IPS DF 19.7 (cell line): ENCODE results near the gene KCNJ12.
"Not testable (repeated sequence)": the region's sequence is repeated elsewhere in the genome, so short reads cannot be mapped to it uniquely, and the experiment has no call there.

Source experiments
- DNase-seq: peaks from one replicate; pipeline ENCODE4 v3.0.0-alpha.2; 2013; ENCODE audit warnings: low read depth, low spot score

The KCNJ12 gene

DNA sequence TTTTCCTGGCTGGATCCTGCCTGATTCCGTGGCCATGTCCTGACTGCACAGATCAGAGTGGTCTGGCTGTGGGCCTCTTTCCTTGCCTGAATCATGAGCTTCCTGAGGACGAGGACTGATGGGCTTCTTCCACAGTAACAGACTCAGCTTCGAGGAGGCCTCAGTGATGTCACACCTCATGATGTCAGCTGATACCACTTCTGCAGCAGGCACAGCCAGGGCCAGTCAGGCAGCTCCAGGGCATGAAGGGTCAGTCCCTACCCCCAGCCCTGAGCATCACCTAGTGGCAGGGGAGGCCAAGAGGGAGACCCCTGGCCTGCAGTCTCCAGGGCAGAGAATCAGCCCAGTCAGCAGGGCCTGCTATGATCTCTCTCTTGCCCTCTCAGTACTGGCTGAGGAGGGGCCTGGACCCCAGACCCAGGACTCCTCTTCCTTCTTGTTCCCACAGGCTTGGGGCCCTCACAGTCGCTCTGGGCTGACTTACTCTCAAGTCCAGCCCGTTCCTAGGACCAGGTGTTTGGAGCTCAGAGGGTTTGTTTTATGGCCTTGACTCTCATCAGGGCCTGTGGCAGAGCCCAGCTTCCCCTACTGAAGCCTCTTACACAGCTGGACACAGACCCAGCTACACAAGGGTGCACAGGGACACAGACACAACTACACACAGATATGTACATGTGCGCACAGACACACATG is 26.7 kb upstream of the KCNJ12 start:
- not testable (repeated sequence) for DNase-seq

DNA sequence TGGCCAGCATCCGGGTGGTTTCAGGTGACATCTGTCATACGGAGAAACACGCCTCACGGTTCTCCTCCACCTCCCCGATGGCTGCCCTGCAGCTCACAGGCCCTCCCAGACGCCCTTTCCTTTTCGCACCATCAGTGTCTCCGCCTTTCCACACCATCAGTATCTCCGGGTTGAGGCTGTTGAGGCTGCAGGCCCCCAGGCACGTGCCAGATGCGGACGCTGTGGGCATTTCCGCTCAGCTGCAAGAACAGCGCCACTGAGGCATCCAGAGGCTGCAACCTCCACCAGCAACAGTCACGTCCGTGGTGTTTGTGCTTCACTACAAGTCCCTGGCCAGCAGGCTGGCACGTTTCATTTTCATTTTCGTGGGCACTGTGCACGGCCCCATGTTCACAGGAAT is 25.7 kb upstream of the KCNJ12 start:
- not testable (repeated sequence) for DNase-seq

DNA sequence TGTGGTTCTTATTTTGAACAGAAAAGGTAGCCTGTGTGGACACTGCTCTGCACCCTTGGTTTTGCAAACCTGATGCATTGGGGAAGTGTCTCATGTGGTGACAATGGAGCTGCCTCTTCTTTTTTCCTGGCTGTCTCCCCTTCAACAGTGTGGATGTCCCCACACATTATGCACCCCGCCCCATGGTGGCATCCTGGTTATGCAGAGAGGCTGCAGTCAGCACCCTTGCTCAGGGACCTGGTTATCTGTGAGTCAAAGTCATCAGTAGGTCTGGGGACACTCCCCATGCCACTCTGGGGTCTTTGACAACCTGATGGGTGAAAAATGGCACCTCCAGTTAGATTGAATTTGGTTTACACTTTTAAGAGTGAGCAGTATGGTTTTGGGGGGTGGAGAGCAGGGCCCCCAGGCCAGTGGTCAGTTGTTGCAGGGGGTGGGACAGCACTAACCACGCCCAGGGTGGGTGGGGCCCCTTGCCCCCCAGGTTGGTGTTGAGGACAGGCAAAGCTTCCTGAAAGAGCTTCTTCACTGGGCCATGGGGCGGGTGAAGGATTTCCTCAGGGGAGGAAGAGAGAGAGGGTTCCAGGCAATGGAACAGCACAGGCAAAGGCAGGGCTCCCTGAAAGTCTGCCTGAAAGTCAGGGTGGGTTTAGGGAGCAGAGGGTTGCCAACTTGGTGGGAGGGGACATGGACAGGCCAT is 24.6 kb upstream of the KCNJ12 start:
- no peak for DNase-seq

DNA sequence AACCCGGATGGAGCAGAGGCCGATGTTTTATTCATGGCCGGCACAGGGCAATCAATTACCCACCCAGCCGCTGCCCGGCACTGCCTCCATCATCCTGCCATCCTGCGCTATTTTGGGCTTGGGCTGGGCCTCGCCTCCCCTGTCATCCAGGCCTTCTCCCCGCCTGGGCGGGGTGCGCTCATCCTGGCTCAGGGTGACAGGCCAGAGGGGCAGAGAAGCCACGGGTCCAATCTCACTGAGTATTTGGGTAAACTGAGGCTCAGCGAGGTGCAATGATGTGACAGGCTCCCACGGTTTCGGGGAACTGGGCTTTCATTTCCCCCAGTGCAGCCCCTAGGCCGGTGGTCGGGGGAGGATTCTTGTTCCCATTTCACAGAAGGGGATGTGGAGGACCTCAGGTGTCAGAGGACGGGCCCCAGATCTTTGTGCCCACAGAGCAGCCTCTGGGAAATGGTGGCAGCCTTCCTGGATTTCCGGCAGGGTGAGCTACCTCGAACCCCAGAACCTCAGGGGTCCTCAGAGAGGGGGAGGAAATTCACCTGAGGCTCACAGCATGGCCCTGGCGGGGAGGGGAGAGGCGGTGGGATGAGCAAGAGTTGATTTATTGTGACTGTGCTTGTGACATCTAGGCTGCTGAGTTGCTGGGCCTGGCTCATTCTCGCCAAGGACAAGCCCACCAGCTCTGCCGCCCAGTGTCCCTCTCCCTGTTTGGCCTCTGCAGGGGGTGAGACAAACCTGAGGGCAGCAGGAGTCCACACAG is 23.8 kb upstream of the KCNJ12 start:
- DNase-seq, result no peak

DNA sequence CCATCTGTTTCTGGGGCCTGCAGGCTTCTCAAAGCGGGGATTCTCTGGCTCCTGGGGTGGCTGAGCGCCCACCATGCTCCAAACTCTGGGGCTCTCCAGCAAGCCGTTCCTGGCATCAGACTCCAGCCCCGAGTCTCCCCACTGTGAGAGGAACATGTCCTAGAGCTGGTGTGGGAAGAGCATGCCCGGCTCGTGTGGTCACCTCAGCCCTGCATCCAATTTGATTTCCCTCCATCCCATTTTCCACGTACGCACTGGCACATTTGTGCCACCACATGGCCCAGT is 23.2 kb upstream of the KCNJ12 start:
- DNase-seq, result no peak

DNA sequence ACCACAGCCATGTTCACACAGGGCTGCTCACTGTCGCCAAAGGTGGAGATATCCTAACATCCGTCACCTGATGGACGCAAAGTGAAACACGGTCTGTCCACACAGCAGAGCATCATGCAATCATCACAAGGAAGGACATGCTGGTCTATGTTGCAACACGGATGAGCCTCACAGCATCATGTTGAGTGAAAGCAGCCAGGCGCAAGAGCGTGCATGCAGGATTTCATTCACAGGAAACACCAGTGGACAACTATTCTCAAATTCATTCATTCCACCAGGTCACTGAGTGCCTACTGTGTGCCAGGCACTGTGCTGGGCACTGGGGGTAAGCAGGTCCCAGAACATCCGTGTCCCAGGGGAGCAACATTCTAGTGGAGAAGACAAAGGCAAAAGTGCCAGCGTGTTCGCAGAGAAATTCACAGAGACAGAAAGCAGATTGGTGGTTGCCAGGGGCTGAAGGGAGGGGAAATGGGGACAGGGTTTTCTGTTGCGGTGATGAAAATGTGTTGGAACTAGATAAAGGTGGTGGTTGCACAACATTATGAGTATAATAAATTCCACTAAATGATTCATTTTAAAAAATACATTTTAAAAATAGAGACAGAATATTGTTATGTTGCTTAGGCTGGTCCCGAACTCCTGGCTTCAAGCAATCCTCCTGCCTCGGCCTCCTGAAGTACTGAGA is 22.7 kb upstream of the KCNJ12 start:
- DNase-seq, result no peak

DNA sequence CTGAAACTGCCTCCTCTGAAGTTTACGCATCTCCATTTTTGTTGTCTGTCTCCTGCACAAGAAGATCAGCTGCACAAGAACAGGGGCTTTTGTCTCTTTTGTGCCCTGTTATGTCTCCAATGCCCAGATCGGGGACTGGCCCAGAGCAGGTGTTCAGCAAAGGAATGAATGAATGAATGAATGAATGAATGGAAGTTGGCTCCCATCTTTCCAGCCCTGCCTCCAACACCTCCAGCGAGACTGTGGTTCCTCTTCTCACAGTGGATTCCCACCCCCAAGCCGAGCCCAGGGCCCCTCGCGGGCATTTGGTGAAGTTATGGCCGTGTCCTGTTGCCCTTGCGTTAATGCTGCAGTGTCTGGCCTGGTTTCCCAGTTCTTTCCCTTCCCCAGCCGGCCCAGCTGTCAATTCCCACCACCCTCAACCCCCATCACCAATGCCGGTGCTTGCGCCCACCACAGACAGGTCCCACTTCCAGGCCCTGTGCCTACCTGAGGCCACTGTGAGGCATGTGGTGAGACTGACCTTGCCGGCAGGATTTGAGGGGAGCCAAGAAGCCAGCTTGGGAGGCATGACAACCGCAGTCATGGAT is 21.3 kb upstream of the KCNJ12 start:
- DNase-seq, result no peak

DNA sequence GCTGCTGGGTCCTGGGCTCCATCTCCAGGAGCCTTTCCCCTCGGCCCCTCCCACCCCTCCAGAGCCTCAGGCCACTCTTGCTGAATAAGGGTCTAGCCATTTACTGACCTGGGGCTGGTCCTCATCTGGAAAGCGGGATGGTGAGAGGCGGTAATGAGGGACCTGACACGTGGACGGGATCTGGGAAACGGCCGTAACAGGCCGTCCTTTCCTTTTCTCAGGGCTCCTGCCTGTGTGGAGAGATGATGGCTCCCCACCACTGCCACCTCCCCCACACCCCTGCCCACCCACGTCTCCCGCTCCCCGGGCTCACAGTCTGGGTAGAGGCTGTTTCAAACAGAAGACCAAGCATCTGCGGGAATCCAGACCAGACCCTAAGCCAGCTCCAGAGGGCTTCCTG is 20.6 kb upstream of the KCNJ12 start:
- DNase-seq, result no peak

DNA sequence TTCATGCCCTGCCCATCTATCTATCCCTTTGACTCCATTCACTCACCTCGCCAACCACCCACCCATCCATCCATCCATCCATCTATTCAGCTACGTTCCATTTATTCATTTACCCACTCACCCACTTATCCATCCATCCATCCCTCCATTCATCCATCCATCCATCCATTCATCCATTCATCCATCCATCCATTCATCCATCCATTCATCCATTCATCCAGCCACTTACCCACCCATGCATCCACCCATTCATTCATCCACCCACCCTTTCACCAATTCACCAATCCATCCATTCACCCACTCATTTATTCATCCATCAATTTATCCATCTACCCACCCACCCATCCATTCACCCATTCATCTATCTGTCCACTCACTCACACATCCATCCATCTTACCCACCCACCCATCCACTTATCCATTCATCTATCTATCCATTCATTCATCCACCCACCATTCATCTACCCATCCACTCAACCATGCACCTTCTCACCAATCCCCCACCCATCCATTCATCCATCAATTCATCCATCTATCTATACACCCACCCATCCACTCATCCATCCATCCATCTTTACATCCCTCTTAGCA is 19.5 kb upstream of the KCNJ12 start:
- DNase-seq, result no peak

DNA sequence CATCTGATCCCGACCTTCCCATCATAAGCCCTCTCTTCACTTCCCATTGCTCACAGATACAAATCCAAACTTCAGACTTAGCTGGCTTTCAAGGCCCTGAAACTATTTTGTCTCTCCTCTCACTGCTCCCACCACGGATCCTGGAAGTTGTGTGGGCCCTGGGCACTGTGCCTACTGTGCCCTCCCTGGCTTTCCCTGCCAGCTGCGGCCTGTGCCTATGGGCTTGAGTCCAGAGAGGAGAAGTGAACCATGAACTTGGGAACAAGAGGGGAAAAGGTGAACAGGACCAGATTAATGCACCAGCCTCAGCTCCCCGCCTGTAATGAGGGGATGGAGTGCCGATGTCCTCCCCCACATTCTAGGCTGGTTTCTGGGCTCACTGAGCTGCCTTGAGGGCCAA is 18.9 kb upstream of the KCNJ12 start:
- DNase-seq, result no peak

DNA sequence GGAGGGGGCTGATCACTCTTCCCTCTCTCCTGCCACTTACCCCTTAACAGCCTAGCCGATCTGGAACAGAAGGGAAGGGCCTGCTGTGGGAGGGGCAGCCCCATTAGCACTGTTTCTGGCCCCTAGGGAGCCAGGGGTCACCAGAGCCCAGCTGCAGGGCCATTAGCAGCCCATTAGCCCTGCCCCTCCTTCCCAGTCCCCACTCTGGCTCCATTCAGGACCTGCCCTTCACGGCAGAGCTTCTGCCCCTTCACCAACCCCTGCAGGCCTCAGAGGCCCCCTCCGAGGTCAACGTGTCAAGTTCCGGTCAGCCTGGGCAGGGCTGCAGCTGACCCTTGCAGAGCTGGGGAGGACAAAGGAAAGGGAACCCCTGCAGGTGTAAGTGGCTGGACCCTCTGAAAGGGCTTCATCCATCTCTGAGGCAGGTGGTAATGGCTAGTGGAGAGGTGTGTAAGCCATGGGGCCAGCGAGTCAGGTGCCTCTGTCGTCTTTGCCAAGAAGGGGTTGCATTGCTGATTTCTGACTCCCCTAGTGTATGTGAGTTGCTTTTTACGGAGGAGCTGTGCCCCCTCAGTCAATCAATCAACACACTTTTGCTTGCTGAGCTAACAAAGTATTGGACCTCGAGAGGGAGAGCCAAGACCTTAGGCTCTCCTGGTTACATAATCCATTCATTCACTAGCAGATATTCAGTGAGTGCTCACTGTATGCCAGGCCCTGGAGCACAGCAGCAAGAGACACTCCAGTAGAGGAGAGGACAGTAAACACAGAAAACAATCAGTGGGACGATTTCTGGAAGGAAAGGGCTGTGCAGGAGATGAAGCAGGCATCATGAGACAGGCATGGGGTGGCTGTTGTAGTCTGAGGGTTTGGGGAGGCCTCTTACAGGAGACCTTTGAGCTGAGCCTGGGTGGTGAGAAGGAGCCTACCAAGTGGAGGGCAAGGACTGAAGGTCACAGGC is 18.2 kb upstream of the KCNJ12 start:
- DNase-seq, result no peak

DNA sequence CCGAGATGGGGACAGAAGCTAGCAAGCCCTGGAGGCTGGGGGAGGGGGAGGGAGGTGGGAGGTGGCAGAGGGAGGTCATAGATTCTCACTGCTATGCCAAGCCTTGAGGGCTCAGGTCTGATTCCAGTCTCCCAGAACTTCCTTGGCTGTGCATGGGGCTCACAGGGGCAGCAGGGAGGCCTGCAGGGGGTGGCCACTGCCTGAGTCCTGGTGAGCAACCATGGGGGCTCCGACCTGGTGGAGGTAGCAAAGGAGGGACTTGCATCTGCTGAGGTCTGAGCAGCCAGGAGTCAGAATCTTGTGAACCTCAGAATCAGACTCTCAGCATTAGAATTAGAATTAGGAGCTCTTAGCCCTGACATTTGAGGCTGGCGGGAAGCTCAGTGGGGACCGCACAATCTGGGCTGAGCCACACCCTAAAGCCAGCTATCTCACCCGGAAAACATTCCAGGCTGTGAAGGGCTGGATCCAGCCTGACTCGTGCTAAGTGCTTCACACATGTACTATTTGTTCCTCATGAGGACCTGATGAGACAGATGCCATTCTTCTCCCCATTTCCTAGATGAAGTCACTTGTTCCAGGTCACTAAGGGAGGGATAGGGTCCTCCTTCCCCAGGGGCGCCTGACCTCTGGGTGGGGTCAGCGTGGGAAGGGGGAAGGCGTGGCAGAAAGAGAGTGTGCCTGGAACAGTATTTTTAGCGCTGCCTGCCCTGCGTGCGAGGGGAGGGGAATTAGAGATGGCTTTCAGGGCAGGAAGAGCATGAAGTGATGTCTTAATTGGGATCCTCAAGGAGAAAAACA is 17.3 kb upstream of the KCNJ12 start:
- DNase-seq, result no peak

DNA sequence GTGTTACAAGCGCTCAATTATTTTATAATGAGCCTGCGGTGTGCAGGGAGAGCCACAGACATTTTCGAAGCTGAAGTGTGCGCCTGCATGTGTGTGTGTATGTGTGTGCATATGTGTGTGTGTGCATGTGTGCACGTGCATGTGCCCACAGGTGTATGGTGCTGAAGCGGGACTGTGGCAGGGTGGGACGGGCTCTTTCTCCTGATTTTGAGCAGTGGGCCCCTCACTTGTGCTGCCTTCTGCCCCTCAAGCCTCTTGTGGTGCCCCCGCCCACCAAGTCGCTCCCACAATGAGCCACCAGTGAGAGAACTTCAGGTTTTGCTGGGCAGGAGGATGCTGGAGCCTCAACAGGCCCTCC is 16.7 kb upstream of the KCNJ12 start:
- DNase-seq, result no peak

DNA sequence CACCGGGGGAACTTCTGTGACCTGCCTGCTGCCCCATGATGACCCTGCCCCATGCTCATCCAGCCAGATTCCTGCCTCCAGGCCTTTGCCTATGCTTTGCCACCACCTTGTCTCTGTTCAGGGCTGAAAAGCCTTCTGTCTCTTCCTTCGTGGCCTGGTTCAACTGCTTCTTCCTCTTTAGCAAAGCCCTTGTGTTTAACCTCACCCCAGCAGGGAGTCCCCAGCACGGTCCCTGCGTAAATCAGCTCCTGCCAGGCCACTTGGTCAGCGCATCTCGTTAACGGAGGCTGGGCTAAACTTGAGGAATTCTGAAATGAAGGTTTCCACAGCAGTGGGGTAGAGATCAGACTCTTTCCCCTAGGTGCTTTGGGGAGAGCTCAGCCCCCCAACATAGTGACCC is 16.1 kb upstream of the KCNJ12 start:
- no peak for DNase-seq

DNA sequence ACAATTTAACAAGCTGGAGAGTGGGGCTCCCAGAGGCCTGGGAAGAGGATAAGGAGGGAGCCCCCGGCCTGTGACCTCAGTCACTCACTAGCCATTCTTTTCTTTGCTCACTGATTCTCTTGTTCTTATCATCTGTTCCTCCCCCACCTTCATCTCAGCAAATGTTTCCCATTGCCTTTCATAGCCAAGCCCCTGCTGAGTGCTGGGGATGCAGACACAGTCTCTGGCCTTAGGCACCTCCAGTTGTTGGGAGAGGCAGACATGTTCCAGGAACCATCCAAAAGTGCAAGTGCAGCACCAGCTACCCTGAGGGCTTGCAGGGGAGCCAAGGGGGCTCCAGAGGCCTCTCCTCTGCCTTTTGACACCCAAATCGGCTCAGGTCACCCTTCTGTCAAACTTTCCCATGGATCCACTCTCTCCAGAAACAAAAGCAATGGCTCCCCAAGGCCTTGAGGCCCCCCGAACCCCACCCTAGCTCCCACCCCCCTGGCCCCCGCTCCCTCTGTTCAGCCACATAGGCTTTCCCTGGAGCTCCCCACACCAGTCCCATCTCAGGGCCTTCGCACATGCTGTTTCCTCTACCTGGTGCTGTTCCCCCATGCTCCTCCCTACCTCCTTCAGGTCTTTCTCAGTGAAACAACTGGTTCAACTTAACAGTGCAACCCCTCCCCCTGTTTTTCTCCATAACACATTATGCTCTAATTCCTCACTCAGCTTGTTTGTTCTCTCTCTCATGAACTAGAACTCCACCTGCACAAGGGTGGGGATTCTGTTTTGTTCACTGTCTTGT is 14.9 kb upstream of the KCNJ12 start:
- no peak for DNase-seq

DNA sequence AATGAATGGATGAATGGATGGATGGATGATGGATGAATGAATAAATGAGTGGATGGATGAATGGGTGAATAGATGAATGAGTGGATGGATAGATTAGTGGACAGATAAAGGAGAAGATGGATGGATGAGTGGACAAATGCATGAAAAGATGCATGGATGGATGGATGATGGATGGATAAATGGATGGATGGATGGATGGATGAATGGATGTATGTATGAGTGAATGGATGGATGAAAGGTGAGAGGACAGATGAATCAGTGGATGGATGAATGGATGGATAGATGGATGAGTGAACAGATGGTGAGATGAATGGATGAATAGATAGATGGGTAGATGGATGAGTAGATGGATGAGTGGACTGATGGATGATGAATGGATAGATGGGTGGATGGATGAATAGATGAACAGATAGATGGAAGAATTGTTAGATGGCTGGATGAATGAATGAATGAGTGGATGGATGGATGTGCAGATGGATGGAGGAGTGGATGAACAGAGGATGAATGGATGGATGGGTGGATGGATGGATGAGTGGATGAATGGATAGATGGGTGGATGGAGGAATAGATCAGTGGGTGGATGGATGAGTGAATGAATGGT is 13.7 kb upstream of the KCNJ12 start:
- DNase-seq, result no peak

DNA sequence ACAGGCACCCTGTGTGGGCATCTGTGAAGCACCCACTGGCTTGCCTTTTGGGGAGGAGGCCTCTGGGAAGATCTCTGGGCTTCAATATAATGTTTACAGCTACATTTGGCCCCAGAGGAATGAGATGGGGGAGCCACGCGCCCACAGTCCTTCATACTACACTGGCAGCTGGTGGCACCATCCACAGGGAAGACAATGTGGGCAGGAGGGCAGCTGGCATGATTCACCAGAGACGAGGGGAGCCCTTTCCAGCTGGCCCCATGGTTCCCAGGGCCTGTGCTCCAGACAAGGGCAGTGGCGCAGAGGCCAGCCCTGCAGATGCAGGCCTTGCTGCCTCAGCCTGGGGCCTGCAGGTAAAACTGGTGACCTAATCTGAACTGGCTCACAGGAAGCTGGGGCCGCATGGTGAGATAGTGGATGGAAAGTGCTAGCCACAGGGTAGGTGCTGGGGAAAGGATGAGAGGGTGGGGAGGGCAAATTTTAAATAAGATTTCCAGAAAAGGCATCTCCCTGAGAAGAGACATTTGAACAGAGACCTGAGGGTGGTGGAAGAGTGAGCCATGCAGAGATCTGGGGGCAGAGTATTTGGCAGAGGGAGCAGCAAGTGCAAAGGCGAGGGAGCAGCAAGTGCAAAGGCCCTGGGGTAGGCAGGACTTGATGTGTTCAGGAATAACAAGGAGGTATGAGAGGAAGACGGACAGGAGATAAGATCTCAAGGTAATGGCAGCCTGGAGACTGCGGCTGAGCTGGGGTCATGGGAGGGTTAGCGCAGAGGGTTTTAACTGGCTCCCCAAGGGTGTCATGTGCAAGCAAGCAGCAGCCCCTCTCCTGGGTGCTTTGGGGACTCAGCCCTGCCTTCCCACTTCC is 12.1 kb upstream of the KCNJ12 start:
- DNase-seq, result no peak

DNA sequence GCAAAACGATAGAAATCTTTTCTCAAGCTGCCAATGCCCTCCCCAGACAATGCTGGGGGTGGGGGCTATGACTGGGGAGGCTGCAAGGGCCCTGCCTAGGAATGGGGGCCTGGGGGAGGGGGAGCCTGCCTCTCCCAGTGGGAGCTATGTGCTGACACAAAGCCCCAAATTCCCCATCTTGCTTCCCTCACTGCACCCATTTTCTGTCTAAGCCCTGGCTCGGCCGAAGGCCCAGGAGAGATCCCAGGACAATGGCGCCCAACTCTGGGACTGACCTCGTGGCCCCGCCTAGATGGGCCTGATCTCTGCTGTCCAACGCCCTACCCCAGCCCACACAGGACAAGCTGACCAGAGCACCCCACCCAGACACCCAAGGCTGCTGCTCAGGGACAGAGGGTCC is 11.1 kb upstream of the KCNJ12 start:
- no peak for DNase-seq
